ENCODE data around the gene DEFB119.
"Not testable (repeated sequence)": the region's sequence is repeated elsewhere in the genome, so short reads cannot be mapped to it uniquely, and the experiment has no call there.

Gene DEFB119

GRCh38 chr20:31390490-31390889 is at the start of gene DEFB119:
DEFB119 (minus strand) TSS chr20:31390590; CDS start chr20:31390483, 107 bp downstream.
- no peak for DNase-seq (ENCODE audit: low read depth)

GRCh38 chr20:31430568-31431115 is 40.3 kb upstream of the DEFB119 start:
- DNase-seq (ENCODE audit: low read depth), result no peak

GRCh38 chr20:31427576-31427975 is 37.2 kb upstream of the DEFB119 start:
- not testable (repeated sequence) for DNase-seq (ENCODE audit: low read depth)

- DNase-seq (ENCODE audit: low read depth), result not testable (repeated sequence)
Measured at GRCh38 chr20:31426891-31427551, 36.6 kb upstream of the DEFB119 start.

- no peak for DNase-seq (ENCODE audit: low read depth)
Measured at GRCh38 chr20:31425797-31426196, 35.4 kb upstream of the DEFB119 start.

GRCh38 chr20:31418307-31418706 is 27.9 kb upstream of the DEFB119 start:
- no peak for DNase-seq (ENCODE audit: low read depth)

- no peak for DNase-seq (ENCODE audit: low read depth)
Measured at GRCh38 chr20:31415653-31416052, 25.3 kb upstream of the DEFB119 start.

GRCh38 chr20:31414381-31414780 is 24.0 kb upstream of the DEFB119 start:
- no peak for DNase-seq (ENCODE audit: low read depth)

- no peak for DNase-seq (ENCODE audit: low read depth)
Measured at GRCh38 chr20:31410011-31410410, 19.6 kb upstream of the DEFB119 start.

- DNase-seq (ENCODE audit: low read depth), result no peak
Measured at GRCh38 chr20:31406115-31406514, 15.7 kb upstream of the DEFB119 start, which contains the start of gene DEFB121. DEFB121 (minus strand) TSS chr20:31406215; CDS start chr20:31406152, 63 bp downstream.

- no peak for DNase-seq (ENCODE audit: low read depth)
Measured at GRCh38 chr20:31403886-31404285, 13.5 kb upstream of the DEFB119 start.

- DNase-seq (ENCODE audit: low read depth), result no peak
Measured at GRCh38 chr20:31394900-31395299, 4.5 kb upstream of the DEFB119 start.

GRCh38 chr20:31392836-31393235 is 2.4 kb upstream of the DEFB119 start:
- DNase-seq (ENCODE audit: low read depth), result no peak

- DNase-seq (ENCODE audit: low read depth), result no peak
Measured at GRCh38 chr20:31374346-31374745, 16.0 kb downstream of the DEFB119 start.

GRCh38 chr20:31368301-31368700 is 22.1 kb downstream of the DEFB119 start, which contains the start of gene DEFB118:
DEFB118 (plus strand) TSS chr20:31368601; CDS start chr20:31368651, 50 bp downstream.
- no peak for DNase-seq (ENCODE audit: low read depth)

- not testable (repeated sequence) for DNase-seq (ENCODE audit: low read depth)
Measured at GRCh38 chr20:31364272-31364671, 26.1 kb downstream of the DEFB119 start.

GRCh38 chr20:31363295-31363694 is 27.1 kb downstream of the DEFB119 start:
- DNase-seq (ENCODE audit: low read depth), result no peak

- no peak for DNase-seq (ENCODE audit: low read depth)
Measured at GRCh38 chr20:31355981-31356380, 34.4 kb downstream of the DEFB119 start.

- no peak for DNase-seq (ENCODE audit: low read depth)
Measured at GRCh38 chr20:31341470-31341869, 48.9 kb downstream of the DEFB119 start.

- no peak for DNase-seq (ENCODE audit: low read depth)
Measured at GRCh38 chr20:31330893-31331292, 59.5 kb downstream of the DEFB119 start.

Data from EH (cell line).